Measurements from ENCODE around the gene GOLGA1. TPM values are rescaled to one million over a fixed set of nuclear protein-coding genes. Genes with fewer than 3 reads are reported as not detected.
A peak's percentile ranks its signal among the peaks of the same experiment; 100 is the strongest.

The GOLGA1 gene
- total and polyA plus RNA-seq, 9 of the 15 experiments (the other 6 are each of a cell fraction or from before 2014, with no cell fraction given), result 2.9 to 15.9 (median 8.5) TPM

DNA sequence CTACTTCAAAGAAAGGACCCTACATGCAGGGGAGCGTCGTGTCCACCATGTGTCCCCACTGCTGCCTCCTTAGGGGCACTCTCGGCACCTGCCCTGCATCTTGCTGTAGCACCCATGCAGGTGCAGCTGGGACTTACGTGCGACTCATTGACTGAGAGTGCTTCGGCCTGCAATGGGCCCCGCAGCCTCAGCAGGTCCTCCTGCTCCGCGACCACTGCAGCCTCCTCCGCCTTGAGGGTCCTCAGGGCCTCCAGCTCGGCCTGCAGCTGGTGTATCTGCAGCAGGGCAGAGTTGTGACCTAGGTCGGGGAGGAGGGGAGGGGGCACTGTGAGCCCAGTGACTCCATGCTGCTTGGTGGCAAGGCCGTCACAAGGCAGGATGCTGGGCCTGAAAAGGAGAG, 51.9 kb downstream of the GOLGA1 start:
- H3K9ac ChIP-seq (ENCODE audit: insufficient read depth in 1 of 2, low read depth in 2 of 2, low read length in 2 of 2), result peak overlapping the region in 1 of 2 experiments; percentile 54; a peak in 1 of 4 replicates
- H3K4me1 ChIP-seq (replicated peaks in 1 of 2; ENCODE audit: control insufficient read depth in 2 of 2, insufficient read depth in 2 of 2, low read length in 2 of 2), result 0 out of 5 replicates have a peak, but pooled peaks cover 0 to 3% of the 10 kb centered on the region in 2 experiments
- no peaks in the 10 kb centered on the region for H3K27me3 ChIP-seq (ENCODE audit: control insufficient read depth in 2 of 2, insufficient read depth in 2 of 2, low read length in 2 of 2)
- H3K79me2 ChIP-seq (ENCODE audit: control insufficient read depth, insufficient read depth, low read length), result no peaks in the 10 kb centered on the region
- in situ Hi-C loops (cut with MboI), result loop anchor here (10.0 kb wide), 1 partner anchor 1016 kb away; no protein-coding TSS in a partner anchor
- H2AFZ ChIP-seq (ENCODE audit: low read depth, low read length), result no peak overlapping the region
- FAIRE-seq (no peak), DNase-seq (ENCODE audit: extremely low read depth in 1 of 4, low spot score in 3 of 4) (no peak), ATAC-seq (no peak)
- H3K4me2 ChIP-seq (ENCODE audit: insufficient read depth, low read length), result no peak overlapping the region
- H3K36me3 ChIP-seq (ENCODE audit: control insufficient read depth, insufficient read depth, low read length), result peaks cover 65% of the 10 kb centered on the region; the same call in 2 of the 3 replicates
- H4K20me1 ChIP-seq (replicated peaks; ENCODE audit: control insufficient read depth, insufficient read depth, low read length), result no peaks in the 10 kb centered on the region
- intact Hi-C loops (cut with micrococcal nuclease), result no loop called here
- TF ChIP-seq KLF13 (tag; IDR thresholded peaks at IDR 0.05; ENCODE audit: borderline replicate concordance, low read depth) (no peak), HDAC6 (IDR thresholded peaks at IDR 0.05; ENCODE audit: low read depth, low read length) (no peak), CBX1 (IDR thresholded peaks at IDR 0.05; ENCODE audit: low read depth) (no peak), CSDE1 (IDR thresholded peaks at IDR 0.05) (no peak), ILF3 (IDR thresholded peaks at IDR 0.05; ENCODE audit: borderline replicate concordance) (no peak), POLR2AphosphoS2 (IDR thresholded peaks at IDR 0.05; ENCODE audit: low read length) (no peak), YY1 (IDR thresholded peaks at IDR 0.05; ENCODE audit: borderline replicate concordance in 1 of 3, control insufficient read depth in 1 of 3, extremely low read depth in 1 of 3, insufficient read depth in 3 of 3, insufficient read length in 1 of 3, insufficient replicate concordance in 2 of 3, low read depth in 1 of 3, low read length in 2 of 3) (no peak), HEY1 (CRISPR knock-in tag; IDR thresholded peaks at IDR 0.05; ENCODE audit: borderline replicate concordance) (no peak), MED1 (CRISPR knock-in tag; IDR thresholded peaks at IDR 0.05; ENCODE audit: borderline replicate concordance) (no peak), EZH2 (IDR thresholded peaks at IDR 0.05; ENCODE audit: borderline replicate concordance, low read depth, low read length) (no peak), KAT2B (IDR thresholded peaks at IDR 0.05; ENCODE audit: low read depth, low read length) (no peak), NFIX (CRISPR knock-in tag; IDR thresholded peaks at IDR 0.05; ENCODE audit: low read depth) (no peak)
- TF ChIP-seq, protein P1, sequence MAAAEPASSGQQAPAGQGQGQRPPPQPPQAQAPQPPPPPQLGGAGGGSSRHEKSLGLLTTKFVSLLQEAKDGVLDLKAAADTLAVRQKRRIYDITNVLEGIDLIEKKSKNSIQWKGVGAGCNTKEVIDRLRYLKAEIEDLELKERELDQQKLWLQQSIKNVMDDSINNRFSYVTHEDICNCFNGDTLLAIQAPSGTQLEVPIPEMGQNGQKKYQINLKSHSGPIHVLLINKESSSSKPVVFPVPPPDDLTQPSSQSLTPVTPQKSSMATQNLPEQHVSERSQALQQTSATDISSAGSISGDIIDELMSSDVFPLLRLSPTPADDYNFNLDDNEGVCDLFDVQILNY (CRISPR knock-in tag; IDR thresholded peaks at IDR 0.05), result no peak
- TF ChIP-seq, protein P2, sequence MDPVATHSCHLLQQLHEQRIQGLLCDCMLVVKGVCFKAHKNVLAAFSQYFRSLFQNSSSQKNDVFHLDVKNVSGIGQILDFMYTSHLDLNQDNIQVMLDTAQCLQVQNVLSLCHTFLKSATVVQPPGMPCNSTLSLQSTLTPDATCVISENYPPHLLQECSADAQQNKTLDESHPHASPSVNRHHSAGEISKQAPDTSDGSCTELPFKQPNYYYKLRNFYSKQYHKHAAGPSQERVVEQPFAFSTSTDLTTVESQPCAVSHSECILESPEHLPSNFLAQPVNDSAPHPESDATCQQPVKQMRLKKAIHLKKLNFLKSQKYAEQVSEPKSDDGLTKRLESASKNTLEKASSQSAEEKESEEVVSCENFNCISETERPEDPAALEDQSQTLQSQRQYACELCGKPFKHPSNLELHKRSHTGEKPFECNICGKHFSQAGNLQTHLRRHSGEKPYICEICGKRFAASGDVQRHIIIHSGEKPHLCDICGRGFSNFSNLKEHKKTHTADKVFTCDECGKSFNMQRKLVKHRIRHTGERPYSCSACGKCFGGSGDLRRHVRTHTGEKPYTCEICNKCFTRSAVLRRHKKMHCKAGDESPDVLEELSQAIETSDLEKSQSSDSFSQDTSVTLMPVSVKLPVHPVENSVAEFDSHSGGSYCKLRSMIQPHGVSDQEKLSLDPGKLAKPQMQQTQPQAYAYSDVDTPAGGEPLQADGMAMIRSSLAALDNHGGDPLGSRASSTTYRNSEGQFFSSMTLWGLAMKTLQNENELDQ (CRISPR knock-in tag; IDR thresholded peaks at IDR 0.05; ENCODE audit: borderline replicate concordance), result no peak
- POLR2A ChIA-PET, result interaction anchor here (2.8 kb wide), 1 partner anchor 12 kb away, joined by 18 read pairs; no protein-coding TSS in a partner anchor
- 91% methylated on average over 13 of the region's 13 CpGs for WGBS (ENCODE audit: insufficient coverage, low coverage, missing lambda C conversion rate)
- no peaks in the 10 kb centered on the region for H3K9me3 ChIP-seq (replicated peaks; ENCODE audit: control insufficient read depth, insufficient read depth, low read depth, low read length)
- CTCF ChIA-PET (ENCODE audit: low intra/inter-chr PET ratio), result no interaction called here
- no TSS peak for BruUV-seq (replicated peaks)
- no peak overlapping the region for H3K27ac ChIP-seq (ENCODE audit: extremely low read depth, low read depth, low read length)
- peaks cover 4% of the 10 kb centered on the region for H3K9me1 ChIP-seq (ENCODE audit: control insufficient read depth, insufficient read depth, low read length)
- no peak overlapping the region for H3K4me3 ChIP-seq
